K562 (cell line): Measurements from ENCODE around the gene PLAC8L1.

Experiments
- CTCF ChIP-seq, 3 experiments: IDR thresholded peaks in 2 of 3; conservative IDR thresholded peaks in 1 of 3; 2 replicates each; pipeline ENCODE4 v1.5.1; 2011 to 2012; ENCODE audit warnings: low read length in 3 of 3, mild to moderate bottlenecking in 3 of 3, control low read depth in 2 of 3, improper control_type of control experiment in 1 of 3, inconsistent platforms in 1 of 3, low read depth in 1 of 3, mixed read lengths in 1 of 3, moderate library complexity in 1 of 3; ENCODE audit not compliant: insufficient read depth in 2 of 3
- ELF2 ChIP-seq: fragments of 250-450 bp; sonication (Bioruptor Pico); IDR thresholded peaks from 2 replicates; pipeline ENCODE4 v1.5.0; 2021; ENCODE audit warnings: mild to moderate bottlenecking
- GATAD2B ChIP-seq: fragments of 450-650 bp; IDR thresholded peaks from 2 replicates; pipeline ENCODE4 v1.6.1; 2017; ENCODE audit warnings: mild to moderate bottlenecking, borderline replicate concordance
- ZNF780A ChIP-seq: fragments of 250-450 bp; sonication (Bioruptor Pico); IDR thresholded peaks from 2 replicates; pipeline ENCODE4 v1.5.0; 2021; ENCODE audit warnings: mild to moderate bottlenecking

- TF ChIP-seq CTCF (IDR thresholded peaks at IDR 0.05 in 2 of 3, conservative IDR thresholded peaks at IDR 0.05 in 1 of 3; ENCODE audit: insufficient read depth in 2 of 3, low read depth in 1 of 3, low read length in 3 of 3) = no peak
- TF ChIP-seq GATAD2B = no peak
- TF ChIP-seq ZNF780A = no peak
- no peak for TF ChIP-seq ELF2
These were observed 62.6 kb downstream of the PLAC8L1 start for GRCh38 chr5:146042628-146043279.
